BE2C (cell line): ENCODE data around the gene CENPQ.

Source experiments
- DNase-seq: peaks from one replicate; pipeline ENCODE4 v3.0.0-alpha.2; 2020
- H3K27me3 ChIP-seq: fragments of 250-450 bp; sonication (Bioruptor Pico); 2 replicates; pipeline ENCODE4 v1.5.1; 2020; ENCODE audit warnings: mild to moderate bottlenecking
- H3K36me3 ChIP-seq: fragments of 250-450 bp; sonication (Bioruptor Pico); 2 replicates; pipeline ENCODE4 v1.5.1; 2020; ENCODE audit warnings: mild to moderate bottlenecking
- H3K4me1 ChIP-seq: fragments of 250-450 bp; sonication (Bioruptor Pico); 2 replicates; pipeline ENCODE4 v1.5.1; 2020
- H3K4me3 ChIP-seq: 2 replicates; pipeline ENCODE4 v1.5.1; 2011; ENCODE audit warnings: low read depth, low read length
- H3K9me3 ChIP-seq: fragments of 250-450 bp; sonication (Bioruptor Pico); 2 replicates; pipeline ENCODE4 v1.5.1; 2020
- CTCF ChIP-seq: IDR thresholded peaks from 2 replicates; pipeline ENCODE4 v1.5.1; 2012; ENCODE audit warnings: mild to moderate bottlenecking, low read depth, low read length

Gene CENPQ

GRCh38 chr6:49541210-49541724 lies 78.1 kb downstream of the CENPQ start:
- Histone ChIP-seq H3K4me3 (no peak overlapping the region), H3K36me3 (no peaks in the 10 kb centered on the region; the same call in 1 of the 2 replicates), H3K4me1 (peaks cover 23% of the 10 kb centered on the region), H3K27me3 (no peaks in the 10 kb centered on the region), H3K9me3 (no peaks in the 10 kb centered on the region; the same call in 1 of the 2 replicates)
- TF ChIP-seq CTCF: no peak
- DNase-seq: no peak

DNA sequence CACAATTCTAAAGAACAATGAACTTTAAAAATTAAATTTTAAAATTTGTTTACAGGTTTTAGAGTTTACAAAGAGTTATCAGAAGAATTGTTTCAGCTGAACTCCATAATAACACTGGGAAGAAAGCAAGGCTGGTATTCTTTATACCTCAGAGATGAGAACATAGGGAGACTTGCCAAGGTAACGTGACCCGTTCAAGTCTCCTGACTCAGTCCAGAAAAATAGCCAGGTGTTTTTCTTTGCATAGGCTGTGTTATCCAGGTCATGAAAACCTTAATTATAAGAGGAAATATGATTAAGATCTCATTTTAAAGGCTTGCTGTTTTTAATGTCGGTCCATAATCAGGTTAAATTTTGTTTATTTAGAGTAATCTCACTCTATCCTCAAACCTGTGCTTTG lies 78.8 kb downstream of the CENPQ start:
- Histone ChIP-seq H3K27me3 (no peaks in the 10 kb centered on the region), H3K4me1 (peaks cover 25% of the 10 kb centered on the region), H3K4me3 (no peak overlapping the region), H3K9me3 (no peaks in the 10 kb centered on the region; the same call in 1 of the 2 replicates), H3K36me3 (no peaks in the 10 kb centered on the region; the same call in 1 of the 2 replicates)
- DNase-seq: no peak
- TF ChIP-seq CTCF: no peak
